GM19328 (cell line): ENCODE data around the gene RAVER2.

ENCODE experiments used
- ATAC-seq: cut with Tn5 transposase; IDR thresholded peaks from one replicate; pipeline ENCODE4 v1.9.1; 2021; ENCODE audit warnings: mild to moderate bottlenecking, moderate library complexity; ENCODE audit not compliant: unreplicated experiment

Gene RAVER2

DNA sequence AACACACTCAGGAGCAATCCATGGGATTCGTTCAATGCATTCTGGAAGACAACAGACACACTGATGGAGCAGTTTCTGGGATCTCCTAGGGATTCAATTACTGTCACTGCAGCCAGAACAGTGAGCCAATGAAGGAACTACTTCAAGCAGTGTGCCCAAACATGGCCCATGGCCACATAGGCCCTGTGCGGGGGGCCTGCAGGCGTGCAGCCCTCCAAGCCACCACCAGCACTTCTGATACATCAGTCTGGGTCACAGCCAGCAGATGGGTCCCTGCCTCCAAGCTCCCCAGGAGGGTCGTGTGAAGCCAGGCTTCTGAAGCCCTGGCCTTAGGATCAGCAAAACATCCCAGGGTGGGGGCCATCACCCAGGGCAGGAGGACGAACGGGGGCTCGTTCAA lies 99.3 kb downstream of the RAVER2 start:
- ATAC-seq = no peak

GRCh38 chr1:64844609-64845008 lies 99.7 kb downstream of the RAVER2 start:
- no peak for ATAC-seq

GRCh38 chr1:64845831-64846425 lies 101.1 kb downstream of the RAVER2 start:
- no peak for ATAC-seq

DNA sequence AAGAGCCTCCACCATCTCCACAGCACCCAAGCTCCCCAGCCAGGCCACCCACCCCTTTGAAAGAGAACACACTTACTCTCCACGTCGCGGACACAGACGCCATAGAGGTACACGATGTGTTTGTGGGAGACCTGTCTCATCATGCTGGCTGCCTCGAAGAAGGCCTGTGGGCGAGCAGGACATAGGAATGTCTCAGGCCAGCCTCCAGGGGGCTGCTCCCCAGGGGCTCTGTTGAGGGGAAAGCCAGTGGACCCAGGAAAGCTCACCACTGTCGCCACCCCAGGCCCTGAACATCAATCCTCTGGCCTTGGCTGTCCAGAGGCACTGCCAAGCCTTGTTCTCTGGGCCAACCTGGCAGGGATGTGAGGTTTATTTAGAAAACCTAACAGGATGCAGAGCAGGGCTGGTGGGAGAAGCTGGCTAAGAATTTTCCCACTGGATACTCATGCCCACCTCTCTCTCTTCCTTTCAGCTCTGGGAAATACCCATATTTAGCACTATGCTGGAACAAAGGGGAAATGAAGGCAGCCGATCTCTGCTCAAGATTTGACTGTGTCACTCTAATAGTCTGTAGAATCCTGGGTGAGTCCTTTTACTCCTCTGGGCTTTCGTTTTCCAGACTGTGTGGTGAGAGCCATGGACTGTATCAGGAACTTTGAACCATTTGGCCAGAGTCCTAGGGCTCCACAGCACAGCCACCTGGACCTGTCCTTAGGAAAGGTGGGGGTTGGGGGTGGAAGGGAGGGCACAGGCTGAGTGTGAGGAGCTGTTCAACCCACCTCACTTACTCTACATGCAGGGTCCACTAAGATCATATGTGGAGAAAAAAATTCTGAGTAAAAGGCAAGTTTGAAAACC lies 101.9 kb downstream of the RAVER2 start:
- no peak for ATAC-seq

- ATAC-seq = no peak
Measured at GRCh38 chr1:64847666-64848065, 102.8 kb downstream of the RAVER2 start.

DNA sequence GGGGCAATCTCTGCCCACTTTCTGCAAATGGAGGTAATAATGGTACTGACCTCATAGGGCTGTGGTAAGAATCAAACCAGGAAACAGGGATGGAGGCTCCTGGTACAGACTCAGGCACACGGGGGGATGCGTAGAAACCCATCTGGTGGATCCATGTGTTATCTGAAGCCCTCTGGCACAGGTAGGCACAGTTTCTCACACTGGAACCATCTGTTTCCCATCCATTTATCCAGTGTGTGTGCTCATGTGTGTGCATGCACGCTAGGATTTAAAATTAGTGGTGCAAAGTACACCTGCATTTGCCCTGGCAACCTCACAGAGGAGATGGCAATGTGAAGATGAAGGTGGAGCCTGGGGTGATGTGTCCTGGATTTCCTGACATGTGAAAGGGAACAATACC lies 103.3 kb downstream of the RAVER2 start:
- ATAC-seq = no peak

DNA sequence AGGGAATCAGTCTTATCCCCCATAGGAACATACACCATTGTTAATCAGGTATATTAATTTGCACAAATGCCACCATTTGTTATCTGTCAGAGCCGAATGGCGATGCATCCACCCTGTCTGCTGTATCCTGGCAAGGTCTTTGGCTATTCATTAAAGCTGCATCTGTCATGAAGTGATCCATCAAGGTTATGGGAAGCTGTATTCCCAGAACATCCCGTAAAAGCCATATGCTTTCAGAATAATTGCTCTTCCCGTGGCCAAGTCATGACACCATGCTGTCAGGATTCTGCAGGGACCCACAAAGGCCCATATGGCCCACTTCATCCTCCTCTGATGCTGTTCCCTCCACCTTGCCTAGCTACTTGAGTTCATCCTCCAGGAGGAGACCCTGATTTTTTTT lies 103.9 kb downstream of the RAVER2 start:
- no peak for ATAC-seq

GRCh38 chr1:64849942-64850341 lies 105.1 kb downstream of the RAVER2 start:
- no peak for ATAC-seq

GRCh38 chr1:64850846-64851245 lies 106.0 kb downstream of the RAVER2 start:
- no peak for ATAC-seq

- ATAC-seq = no peak
Measured at GRCh38 chr1:64851664-64852063, 106.8 kb downstream of the RAVER2 start.

- ATAC-seq = no peak
Measured at GRCh38 chr1:64854674-64855073, 109.8 kb downstream of the RAVER2 start.

DNA sequence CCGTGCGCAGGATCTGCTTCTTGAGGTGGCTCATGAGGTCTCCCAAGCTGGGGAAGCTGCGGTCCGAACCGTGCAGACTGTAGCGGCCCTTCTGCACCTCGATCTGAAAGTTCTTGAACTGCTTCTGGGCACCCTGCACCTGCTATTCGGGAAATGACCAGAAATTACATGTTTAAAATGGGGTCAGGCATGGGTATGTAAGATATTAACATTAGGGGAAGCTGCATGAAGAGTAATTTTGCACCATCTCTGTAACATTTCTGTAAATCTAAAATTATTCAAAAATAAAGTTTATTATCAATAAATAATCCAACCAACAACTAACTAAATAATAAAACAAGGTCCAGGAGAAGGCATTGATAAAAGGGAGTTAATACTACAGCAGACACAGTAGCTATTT lies 110.7 kb downstream of the RAVER2 start:
- no peak for ATAC-seq

DNA sequence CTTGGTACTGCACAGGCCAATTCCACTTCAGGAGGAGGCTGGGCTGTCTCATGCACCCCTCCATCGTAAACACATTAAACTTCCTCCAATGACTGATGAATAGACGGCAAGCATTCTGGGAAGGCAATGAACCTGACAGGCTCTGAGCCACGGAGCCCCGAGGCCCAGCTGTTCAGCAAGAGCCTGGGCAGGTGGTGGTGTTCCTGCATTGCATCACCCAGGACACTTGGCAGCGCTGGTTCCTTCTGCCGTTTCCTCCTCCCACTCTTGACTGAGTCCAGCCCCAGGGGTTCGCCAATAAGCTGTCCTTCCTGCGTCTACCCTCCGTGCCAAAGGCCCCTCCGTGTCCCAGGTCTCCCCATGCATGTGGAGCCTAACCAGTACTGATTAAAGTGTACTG lies 111.7 kb downstream of the RAVER2 start:
- ATAC-seq = no peak

DNA sequence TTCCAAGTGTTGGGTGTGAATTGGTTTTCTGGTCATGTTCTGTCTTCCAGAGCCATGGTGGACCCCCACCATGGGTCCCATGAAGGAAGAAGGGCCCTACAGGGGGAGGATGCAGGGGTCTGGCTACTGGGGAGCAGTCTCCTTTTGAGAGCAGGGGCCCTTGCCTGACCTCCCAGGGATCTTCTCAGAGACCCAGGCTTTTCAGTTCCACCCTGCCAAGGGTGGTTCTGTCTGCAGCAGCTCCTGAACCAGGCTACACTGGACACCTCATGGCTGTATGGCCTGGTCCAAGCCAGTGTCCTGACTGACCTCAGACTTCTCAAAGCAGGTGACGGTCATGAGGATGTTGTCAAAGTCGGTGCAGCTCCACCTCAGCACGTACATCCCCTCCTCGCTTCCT lies 112.5 kb downstream of the RAVER2 start:
- no peak for ATAC-seq

GRCh38 chr1:64861611-64862010 lies 116.7 kb downstream of the RAVER2 start:
- ATAC-seq = no peak

DNA sequence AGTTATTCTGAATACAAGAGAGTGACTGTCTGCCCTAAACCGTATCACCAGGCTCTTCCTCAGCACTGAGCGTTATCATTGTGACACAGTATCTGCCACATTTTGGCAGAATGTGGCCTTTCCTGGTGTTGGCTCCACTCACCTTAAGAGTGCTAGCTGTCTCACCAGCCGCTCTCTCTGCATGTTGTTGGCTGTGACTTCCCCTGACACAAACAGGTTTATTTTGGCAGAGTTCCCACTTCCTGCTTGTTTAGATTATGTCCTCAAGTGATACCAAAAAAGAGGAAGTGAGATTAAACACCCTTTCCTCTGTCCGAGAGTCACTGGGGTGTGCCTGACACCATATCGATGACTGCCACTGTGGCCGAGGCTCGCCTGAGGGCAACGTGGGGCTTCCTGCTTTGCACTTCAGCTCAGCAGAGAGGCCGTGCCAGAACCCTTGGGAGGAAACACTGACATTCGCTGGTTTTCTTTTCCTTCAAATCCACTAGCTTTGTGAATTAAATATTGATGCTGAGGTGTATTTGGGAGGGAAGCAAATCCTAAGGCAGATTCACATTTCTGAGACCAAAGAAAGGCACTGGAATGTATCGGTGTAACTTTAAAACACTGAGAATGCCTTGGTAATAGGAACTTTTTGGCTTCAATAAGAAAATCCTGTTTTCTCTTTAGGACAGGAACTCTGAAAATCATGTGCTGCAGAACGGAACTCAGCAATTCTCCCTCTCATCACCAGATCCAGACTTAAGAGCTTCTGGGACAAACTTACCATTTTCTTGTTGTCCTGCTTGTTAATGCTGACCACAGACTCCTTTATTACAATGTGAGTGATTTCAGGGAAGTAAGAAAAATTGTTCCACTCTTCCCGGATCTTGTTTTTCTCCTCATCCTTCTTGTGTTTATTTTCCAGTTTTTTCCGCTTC lies 119.4 kb downstream of the RAVER2 start:
- peak; percentile 100 for ATAC-seq

DNA sequence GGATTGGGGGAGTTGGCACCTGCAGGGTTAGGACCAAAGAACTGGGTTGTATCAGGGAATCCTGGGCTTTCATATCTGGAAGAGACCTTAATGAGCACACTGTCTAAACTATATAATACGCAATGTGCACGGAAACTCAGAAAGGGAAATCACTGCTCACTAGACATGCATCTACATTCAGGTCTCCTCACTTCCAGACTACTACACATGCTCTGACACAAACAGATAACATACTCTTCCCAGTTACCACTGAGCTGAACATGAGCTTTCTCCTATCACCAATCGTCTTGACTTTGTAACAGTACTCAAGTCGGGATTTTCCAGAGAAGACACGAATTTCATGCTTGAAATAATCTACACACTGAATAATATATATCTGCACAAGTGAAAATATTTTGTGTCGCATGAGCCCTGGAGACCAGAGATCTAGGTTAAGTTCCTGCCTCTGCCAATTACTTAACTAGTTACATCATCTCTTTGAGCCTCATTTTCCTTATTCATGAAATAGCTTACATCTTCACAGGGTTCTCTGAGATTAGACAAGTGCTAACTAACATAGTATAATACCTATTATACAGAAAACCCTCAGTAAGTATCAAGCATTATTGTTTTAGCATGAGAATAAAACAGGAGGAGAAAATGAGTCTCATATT lies 120.4 kb downstream of the RAVER2 start:
- no peak for ATAC-seq

DNA sequence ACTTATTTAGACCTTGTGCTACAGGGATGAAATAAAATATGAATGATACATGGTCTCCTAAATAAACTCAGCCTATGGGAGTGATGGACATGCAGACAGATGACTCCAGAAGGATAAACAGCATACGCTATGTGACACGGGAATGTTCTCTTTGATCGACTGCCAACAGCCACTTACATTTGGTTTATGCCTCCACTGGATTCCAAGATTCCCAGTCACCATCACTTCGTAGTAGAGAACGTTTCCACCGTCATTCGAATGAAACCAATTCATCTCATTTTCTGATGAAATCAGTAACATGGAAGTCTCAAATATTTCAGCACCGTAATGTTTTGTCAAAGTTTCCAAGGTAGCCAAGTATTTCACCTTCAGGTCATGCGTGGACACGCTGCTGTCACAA lies 121.8 kb downstream of the RAVER2 start:
- no peak for ATAC-seq

DNA sequence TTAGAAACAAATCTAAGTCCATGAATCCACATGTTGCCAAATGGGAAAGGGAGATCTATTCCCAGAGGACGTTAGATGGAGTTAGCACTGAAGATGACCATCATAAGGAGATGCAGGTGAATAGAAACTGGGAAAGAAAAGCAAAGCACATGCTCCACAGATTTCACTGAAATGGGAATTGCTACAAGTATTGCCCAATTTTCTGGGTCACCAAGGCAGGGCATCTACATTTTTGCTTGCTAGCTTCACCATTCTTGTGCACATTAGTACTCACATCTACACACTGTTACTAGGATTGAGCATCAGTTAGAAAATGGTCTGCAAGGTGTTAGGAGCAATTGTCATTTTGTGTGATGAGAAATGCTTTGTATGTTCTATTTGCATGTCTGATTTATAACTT lies 122.4 kb downstream of the RAVER2 start:
- no peak for ATAC-seq

- ATAC-seq = no peak
Measured at GRCh38 chr1:64871256-64871655, 126.4 kb downstream of the RAVER2 start.

DNA sequence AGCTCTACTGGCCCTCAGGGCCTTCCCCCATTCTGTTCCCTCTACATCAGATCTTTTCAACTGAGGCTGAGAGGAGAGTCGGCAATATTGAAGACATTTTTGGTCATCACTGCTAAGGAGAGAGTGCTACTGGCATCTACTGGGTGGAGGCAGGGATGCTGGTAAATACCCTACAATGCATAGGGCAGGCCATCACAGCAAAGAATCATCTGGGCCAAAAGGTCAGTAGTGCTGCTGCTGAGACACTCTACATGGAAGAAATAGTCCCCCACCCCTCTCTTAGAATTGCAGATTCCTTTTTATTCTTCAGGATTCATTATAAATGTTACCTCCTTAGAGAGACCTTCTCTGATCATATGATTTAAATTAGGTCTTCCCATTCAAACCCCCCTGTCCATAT lies 127.2 kb downstream of the RAVER2 start:
- ATAC-seq = no peak
